Activated naive CD4-positive, alpha-beta T cell treated with anti-CD3 and anti-CD28 coated beads for 36 hours (primary cell): ENCODE results near the gene STK31. TPM values are rescaled to one million over a fixed set of nuclear protein-coding genes. Genes with fewer than 3 reads are reported as not detected.
"Not testable (repeated sequence)": the region's sequence is repeated elsewhere in the genome, so short reads cannot be mapped to it uniquely, and the experiment has no call there.

ENCODE experiments used
- CTCF ChIA-PET: fragments of 350-600 bp; sonication (Branson Sonifier 250); formaldehyde crosslinking; loops from one replicate; lab custom pipeline; 2021; ENCODE audit warnings: antibody characterized with exemption; lab: Charles Lee
- DNase-seq: peaks from one replicate; pipeline ENCODE4 v3.0.0-alpha.2; 2020
- H3K27ac Mint-ChIP-seq: one replicate; pipeline ENCODE4 v1.8.0; 2021; ENCODE audit warnings: mild to moderate bottlenecking, mixed read lengths
- H3K27me3 Mint-ChIP-seq: one replicate; pipeline ENCODE4 v1.8.0; 2021; ENCODE audit warnings: low read depth, mixed read lengths
- H3K36me3 Mint-ChIP-seq: one replicate; pipeline ENCODE4 v1.8.0; 2021; ENCODE audit warnings: low read depth, mixed read lengths
- H3K4me1 Mint-ChIP-seq: one replicate; pipeline ENCODE4 v1.8.0; 2021; ENCODE audit warnings: low read depth, mixed read lengths
- H3K4me3 Mint-ChIP-seq: one replicate; pipeline ENCODE4 v1.8.0; 2021; ENCODE audit warnings: mild to moderate bottlenecking, moderate library complexity, mixed read lengths
- H3K9me3 Mint-ChIP-seq: one replicate; pipeline ENCODE4 v1.8.0; 2021; ENCODE audit warnings: mixed read lengths
- intact Hi-C: fragments of 100-400 bp; cut with micrococcal nuclease; formaldehyde crosslinking; loops from one replicate; pipeline ENCODE4 v1.15.1; 2023
- total RNA-seq, 2 experiments: library from RNA; stranded (reverse); gene quantifications; one replicate each; pipeline ENCODE4 v1.2.3, GENCODE V29; 2021

Gene STK31
- total RNA-seq, 2 experiments from 2014 or later: not detected

- intact Hi-C loops: no loop called here
These were observed 57.5 kb downstream of the STK31 start for GRCh38 chr7:23767514-23767913.

GRCh38 chr7:23768022-23768421 lies 58.0 kb downstream of the STK31 start:
- intact Hi-C loops: no loop called here
- H3K9me3 Mint-ChIP-seq: no peaks in the 10 kb centered on the region
- CTCF ChIA-PET: interaction anchor here (0.6 kb wide), 1 partner anchor 109 kb away, joined by 4 read pairs; no protein-coding TSS in a partner anchor
- H3K27me3 Mint-ChIP-seq: no peaks in the 10 kb centered on the region
- H3K4me3 Mint-ChIP-seq: no peak overlapping the region
- H3K36me3 Mint-ChIP-seq: no peaks in the 10 kb centered on the region
- no peak overlapping the region for H3K27ac Mint-ChIP-seq
- no peak for DNase-seq
- no peaks in the 10 kb centered on the region for H3K4me1 Mint-ChIP-seq

More at GRCh38 chr7:23767514-23767913, 57.5 kb downstream of the STK31 start:
- no peak for DNase-seq
- no peaks in the 10 kb centered on the region for H3K36me3 Mint-ChIP-seq
- H3K9me3 Mint-ChIP-seq: no peaks in the 10 kb centered on the region
- no peaks in the 10 kb centered on the region for H3K27me3 Mint-ChIP-seq
- CTCF ChIA-PET: interaction anchor here (0.6 kb wide), 1 partner anchor 109 kb away, joined by 4 read pairs; no protein-coding TSS in a partner anchor
- no peak overlapping the region for H3K27ac Mint-ChIP-seq
- H3K4me1 Mint-ChIP-seq: no peaks in the 10 kb centered on the region
- no peak overlapping the region for H3K4me3 Mint-ChIP-seq

GRCh38 chr7:23779185-23779800 lies 69.3 kb downstream of the STK31 start:
- DNase-seq, H3K9me3 Mint-ChIP-seq, intact Hi-C loops, H3K36me3 Mint-ChIP-seq, H3K27me3 Mint-ChIP-seq, CTCF ChIA-PET, H3K4me3 Mint-ChIP-seq, H3K4me1 Mint-ChIP-seq, H3K27ac Mint-ChIP-seq: not testable (repeated sequence)

DNA sequence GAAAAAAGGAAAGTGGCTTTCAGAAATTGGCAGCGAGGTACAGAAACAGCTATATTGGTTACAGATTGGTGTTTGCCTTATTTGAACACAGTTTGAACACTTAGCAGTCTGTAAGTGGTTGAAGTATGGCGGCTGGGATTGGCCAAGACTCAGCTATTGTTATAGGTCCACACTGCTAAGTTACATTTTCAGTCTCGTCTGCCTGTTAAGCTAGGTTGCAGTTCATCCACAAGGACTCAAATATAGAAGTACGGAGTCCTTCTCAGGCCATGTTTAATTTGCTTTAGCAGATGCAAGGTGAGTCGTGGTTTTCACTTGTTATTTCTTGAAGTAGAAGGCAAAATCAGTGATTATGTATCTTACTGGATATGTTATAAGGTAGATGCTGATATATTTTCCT lies 73.1 kb downstream of the STK31 start:
- intact Hi-C loops: no loop called here
- no peaks in the 10 kb centered on the region for H3K9me3 Mint-ChIP-seq
- no peaks in the 10 kb centered on the region for H3K36me3 Mint-ChIP-seq
- CTCF ChIA-PET: no interaction called here
- H3K4me3 Mint-ChIP-seq: no peak overlapping the region
- no peak for DNase-seq
- H3K27me3 Mint-ChIP-seq: no peaks in the 10 kb centered on the region
- no peak overlapping the region for H3K27ac Mint-ChIP-seq
- H3K4me1 Mint-ChIP-seq: peaks cover 7% of the 10 kb centered on the region

DNA sequence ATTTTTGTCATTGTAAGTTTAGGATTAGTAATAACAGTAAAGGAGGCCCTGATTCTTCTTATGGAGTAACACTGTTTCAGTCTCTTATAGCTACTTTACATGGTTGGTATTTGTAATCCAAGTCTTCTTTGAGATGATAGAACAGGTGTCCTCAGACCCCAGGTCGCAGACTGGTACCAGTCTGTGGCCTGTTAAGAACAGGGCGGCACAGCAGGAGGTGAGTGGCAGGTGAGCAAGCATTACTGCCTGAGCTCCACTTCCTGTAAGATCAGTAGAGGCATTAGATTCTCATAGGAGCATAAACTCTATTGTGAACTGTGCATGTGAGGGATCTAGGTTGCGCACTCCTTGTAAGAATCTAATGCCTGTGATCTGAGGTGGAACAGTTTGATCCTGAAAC lies 77.3 kb downstream of the STK31 start:
- Mint-ChIP-seq H3K36me3 (no peaks in the 10 kb centered on the region), H3K27me3 (no peaks in the 10 kb centered on the region), H3K4me1 (peaks cover 7% of the 10 kb centered on the region), H3K4me3 (no peak overlapping the region), H3K9me3 (no peaks in the 10 kb centered on the region), H3K27ac (no peak overlapping the region)
- CTCF ChIA-PET: interaction anchor here (0.6 kb wide), 1 partner anchor 198 kb away, joined by 4 read pairs; no protein-coding TSS in a partner anchor
- DNase-seq: no peak
- intact Hi-C loops: no loop called here

GRCh38 chr7:23788843-23789242 lies 78.8 kb downstream of the STK31 start:
- no peaks in the 10 kb centered on the region for H3K27me3 Mint-ChIP-seq
- CTCF ChIA-PET: no interaction called here
- peaks cover 7% of the 10 kb centered on the region for H3K4me1 Mint-ChIP-seq
- intact Hi-C loops: no loop called here
- DNase-seq: no peak
- peaks cover 3% of the 10 kb centered on the region for H3K9me3 Mint-ChIP-seq
- H3K36me3 Mint-ChIP-seq: no peaks in the 10 kb centered on the region
- H3K4me3 Mint-ChIP-seq: no peak overlapping the region
- H3K27ac Mint-ChIP-seq: no peak overlapping the region

- no peaks in the 10 kb centered on the region for H3K27me3 Mint-ChIP-seq
- CTCF ChIA-PET: no interaction called here
- peaks cover 25% of the 10 kb centered on the region for H3K9me3 Mint-ChIP-seq
- no peak overlapping the region for H3K27ac Mint-ChIP-seq
- peaks cover 6% of the 10 kb centered on the region for H3K36me3 Mint-ChIP-seq
- DNase-seq: no peak
- no peak overlapping the region for H3K4me3 Mint-ChIP-seq
- intact Hi-C loops: no loop called here
- H3K4me1 Mint-ChIP-seq: peaks cover 7% of the 10 kb centered on the region
These were observed 81.7 kb downstream of the STK31 start for GRCh38 chr7:23791721-23792120.

GRCh38 chr7:23802720-23803397 lies 92.8 kb downstream of the STK31 start:
- Mint-ChIP-seq H3K4me3 (no peak overlapping the region), H3K4me1 (no peaks in the 10 kb centered on the region), H3K27me3 (peaks cover 4% of the 10 kb centered on the region), H3K36me3 (no peaks in the 10 kb centered on the region), H3K27ac (no peak overlapping the region), H3K9me3 (no peaks in the 10 kb centered on the region)
- CTCF ChIA-PET: no interaction called here
- DNase-seq: no peak
- intact Hi-C loops: no loop called here

GRCh38 chr7:23804707-23805106 lies 94.7 kb downstream of the STK31 start:
- no peak for DNase-seq
- peaks cover 7% of the 10 kb centered on the region for H3K27me3 Mint-ChIP-seq
- peaks cover 2% of the 10 kb centered on the region for H3K9me3 Mint-ChIP-seq
- H3K36me3 Mint-ChIP-seq: no peaks in the 10 kb centered on the region
- no peak overlapping the region for H3K4me3 Mint-ChIP-seq
- CTCF ChIA-PET: interaction anchor here (0.6 kb wide), 1 partner anchor 233 kb away, joined by 3 read pairs; no protein-coding TSS in a partner anchor
- intact Hi-C loops: no loop called here
- H3K4me1 Mint-ChIP-seq: no peaks in the 10 kb centered on the region
- H3K27ac Mint-ChIP-seq: no peak overlapping the region

- Mint-ChIP-seq H3K27me3 (peaks cover 3% of the 10 kb centered on the region), H3K4me1 (no peaks in the 10 kb centered on the region), H3K27ac (no peak overlapping the region), H3K9me3 (peaks cover 17% of the 10 kb centered on the region), H3K36me3 (no peaks in the 10 kb centered on the region), H3K4me3 (no peak overlapping the region)
- CTCF ChIA-PET: no interaction called here
- no peak for DNase-seq
- intact Hi-C loops: no loop called here
These were observed 98.4 kb downstream of the STK31 start for GRCh38 chr7:23808421-23808820.

- no peak overlapping the region for H3K27ac Mint-ChIP-seq
- peaks cover 17% of the 10 kb centered on the region for H3K9me3 Mint-ChIP-seq
- H3K36me3 Mint-ChIP-seq: no peaks in the 10 kb centered on the region
- no peak overlapping the region for H3K4me3 Mint-ChIP-seq
- H3K27me3 Mint-ChIP-seq: peaks cover 3% of the 10 kb centered on the region
- no peaks in the 10 kb centered on the region for H3K4me1 Mint-ChIP-seq
- CTCF ChIA-PET: no interaction called here
- intact Hi-C loops: no loop called here
- no peak for DNase-seq
These were observed 100.1 kb downstream of the STK31 start for GRCh38 chr7:23810099-23810498.

GRCh38 chr7:23811540-23811939 lies 101.5 kb downstream of the STK31 start:
- CTCF ChIA-PET: no interaction called here
- Mint-ChIP-seq H3K27ac (no peak overlapping the region), H3K4me1 (no peaks in the 10 kb centered on the region), H3K4me3 (no peak overlapping the region), H3K27me3 (peaks cover 3% of the 10 kb centered on the region), H3K9me3 (peaks cover 17% of the 10 kb centered on the region), H3K36me3 (no peaks in the 10 kb centered on the region)
- DNase-seq: no peak
- intact Hi-C loops: no loop called here

- H3K4me1 Mint-ChIP-seq, DNase-seq, H3K27ac Mint-ChIP-seq, H3K27me3 Mint-ChIP-seq, intact Hi-C loops, H3K4me3 Mint-ChIP-seq, CTCF ChIA-PET, H3K36me3 Mint-ChIP-seq: not testable (repeated sequence)
- peaks cover 27% of the 10 kb centered on the region for H3K9me3 Mint-ChIP-seq
These were observed 118.1 kb downstream of the STK31 start for GRCh38 chr7:23828125-23828524.
